AG04449 (cell line): ENCODE data around the gene TIMP1.

Source experiments
- CTCF ChIA-PET: fragments of 350-600 bp; formaldehyde crosslinking; extraction: SDS; loops from one replicate; lab custom pipeline; 2021; ENCODE audit warnings: antibody characterized with exemption; lab: Yijun Ruan, JAX
- POLR2A ChIA-PET: fragments of 400-600, 350-600 bp; formaldehyde crosslinking; extraction: SDS; loops from one replicate; lab custom pipeline; 2020; ENCODE audit warnings: antibody characterized with exemption, inconsistent platforms; lab: Yijun Ruan, JAX
- DNase-seq: peaks from one replicate; pipeline ENCODE4 v3.0.0-alpha.2; 2010; ENCODE audit warnings: low read depth, low spot score
- H3K4me3 ChIP-seq: 2 replicates; pipeline ENCODE4 v1.5.1; 2011; ENCODE audit warnings: low read depth, mild to moderate bottlenecking, control low read depth, low read length
- CTCF ChIP-seq: IDR thresholded peaks from one replicate; pipeline ENCODE4 v1.5.1; 2011; ENCODE audit warnings: mild to moderate bottlenecking, moderate library complexity, low read length, control low read depth, inconsistent platforms; ENCODE audit not compliant: insufficient read depth; ENCODE audit errors: missing control alignments

TIMP1 gene

GRCh38 chrX:47584714-47585113, 2.5 kb downstream of the TIMP1 start:
- H3K4me3 ChIP-seq = no peak overlapping the region; the same call in 1 of the 2 replicates
- no peak for DNase-seq
- CTCF ChIA-PET = no interaction called here
- POLR2A ChIA-PET = no interaction called here
- no peak for TF ChIP-seq CTCF

GRCh38 chrX:47585273-47585672, 3.0 kb downstream of the TIMP1 start:
- POLR2A ChIA-PET = no interaction called here
- TF ChIP-seq CTCF = no peak
- no peak for DNase-seq
- H3K4me3 ChIP-seq = no peak overlapping the region
- CTCF ChIA-PET = no interaction called here

- no peak for TF ChIP-seq CTCF
- POLR2A ChIA-PET = no interaction called here
- DNase-seq = no peak
- no peak overlapping the region for H3K4me3 ChIP-seq
- CTCF ChIA-PET = no interaction called here
These were observed 4.0 kb downstream of the TIMP1 start for GRCh38 chrX:47586043-47586787.

GRCh38 chrX:47587091-47587891, 5.1 kb downstream of the TIMP1 start:
- H3K4me3 ChIP-seq = no peak overlapping the region
- TF ChIP-seq CTCF = no peak
- POLR2A ChIA-PET = no interaction called here
- DNase-seq = no peak
- CTCF ChIA-PET = no interaction called here

GRCh38 chrX:47587906-47588735, 5.9 kb downstream of the TIMP1 start:
- POLR2A ChIA-PET = no interaction called here
- H3K4me3 ChIP-seq = no peak overlapping the region
- CTCF ChIA-PET = no interaction called here
- no peak for DNase-seq
- TF ChIP-seq CTCF = no peak
